ENCODE measurements around the gene INTS3.

Gene INTS3

DNA sequence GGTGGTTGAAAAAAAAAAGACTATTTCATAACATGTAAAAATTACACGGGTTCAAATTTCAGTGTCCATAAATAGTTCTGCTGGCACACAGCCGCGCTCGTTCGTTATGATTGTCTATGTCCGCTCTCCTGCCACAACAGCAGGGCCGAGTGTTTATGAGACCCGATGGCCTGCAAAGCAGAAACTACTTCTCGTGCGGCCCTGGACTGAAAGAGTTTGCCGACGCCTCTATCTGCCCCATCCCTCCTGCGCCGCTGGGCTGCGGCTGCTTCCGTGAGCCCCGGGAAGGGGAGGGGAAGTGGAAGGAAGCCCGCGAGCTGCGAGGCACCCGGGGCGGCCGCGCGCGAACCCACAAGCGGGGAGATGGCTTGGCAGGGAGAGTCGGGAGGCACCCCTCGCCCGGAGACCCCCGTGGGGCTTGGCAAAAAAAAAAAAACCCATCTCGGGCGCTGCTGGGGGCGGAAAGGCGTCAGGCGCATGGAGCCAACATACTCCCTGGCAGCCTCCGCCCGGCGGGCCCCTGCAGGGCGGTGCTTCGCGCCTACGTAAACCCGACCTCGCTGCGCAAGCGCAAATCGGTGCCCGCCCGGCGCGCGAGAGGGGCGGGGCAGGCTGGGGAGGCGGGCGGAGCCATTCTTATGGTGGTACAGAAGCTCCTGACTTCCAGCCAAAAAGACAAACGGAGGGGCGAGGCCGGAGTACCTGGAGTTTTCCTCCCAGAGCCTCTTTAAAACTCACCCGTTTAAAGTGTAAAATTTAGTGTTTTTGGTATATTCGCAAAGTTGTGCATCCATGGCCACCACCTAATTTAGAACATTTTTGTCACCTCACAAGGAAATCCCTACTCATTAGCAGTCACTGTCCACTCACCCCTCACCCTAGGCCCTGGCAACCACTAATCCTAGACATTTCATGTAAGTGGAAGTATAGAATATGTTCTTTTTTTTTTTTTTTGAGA, 55.7 kb downstream of the INTS3 start:
- TF ChIP-seq, protein P1, sequence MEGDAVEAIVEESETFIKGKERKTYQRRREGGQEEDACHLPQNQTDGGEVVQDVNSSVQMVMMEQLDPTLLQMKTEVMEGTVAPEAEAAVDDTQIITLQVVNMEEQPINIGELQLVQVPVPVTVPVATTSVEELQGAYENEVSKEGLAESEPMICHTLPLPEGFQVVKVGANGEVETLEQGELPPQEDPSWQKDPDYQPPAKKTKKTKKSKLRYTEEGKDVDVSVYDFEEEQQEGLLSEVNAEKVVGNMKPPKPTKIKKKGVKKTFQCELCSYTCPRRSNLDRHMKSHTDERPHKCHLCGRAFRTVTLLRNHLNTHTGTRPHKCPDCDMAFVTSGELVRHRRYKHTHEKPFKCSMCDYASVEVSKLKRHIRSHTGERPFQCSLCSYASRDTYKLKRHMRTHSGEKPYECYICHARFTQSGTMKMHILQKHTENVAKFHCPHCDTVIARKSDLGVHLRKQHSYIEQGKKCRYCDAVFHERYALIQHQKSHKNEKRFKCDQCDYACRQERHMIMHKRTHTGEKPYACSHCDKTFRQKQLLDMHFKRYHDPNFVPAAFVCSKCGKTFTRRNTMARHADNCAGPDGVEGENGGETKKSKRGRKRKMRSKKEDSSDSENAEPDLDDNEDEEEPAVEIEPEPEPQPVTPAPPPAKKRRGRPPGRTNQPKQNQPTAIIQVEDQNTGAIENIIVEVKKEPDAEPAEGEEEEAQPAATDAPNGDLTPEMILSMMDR (conservative IDR thresholded peaks at IDR 0.05; ENCODE audit: low read depth): no peak
- ChIA-PET CTCF (interaction anchor here (0.7 kb wide), 1 partner anchor 13 kb away, joined by 3 read pairs; no protein-coding TSS in a partner anchor), POLR2A (ENCODE audit: low non-redundant PET) (interaction anchor here (0.6 to 0.8 kb wide), 7 partner anchors 20 to 186 kb away, joined by 3 to 4 read pairs (median 3); partner anchors contain the start of gene CHTOP)
- peak; percentile 96 for DNase-seq (ENCODE audit: low spot score)
- peak overlapping the region; percentile 92 for H3K27ac ChIP-seq

- CTCF ChIA-PET: no interaction called here
- POLR2A ChIA-PET (ENCODE audit: low non-redundant PET): interaction anchor here (0.7 kb wide), 2 partner anchors 189 to 1263 kb away, joined by 4 to 10 read pairs; no protein-coding TSS in a partner anchor
- TF ChIP-seq, protein P1 (conservative IDR thresholded peaks at IDR 0.05; ENCODE audit: low read depth): no peak
- H3K27ac ChIP-seq: no peak overlapping the region
- DNase-seq (ENCODE audit: low spot score): no peak
Observed at GRCh38 chr1:153786038-153786790, 58.4 kb downstream of the INTS3 start.

- no peak overlapping the region for H3K27ac ChIP-seq
- CTCF ChIA-PET: interaction anchor here (0.5 to 0.6 kb wide), 3 partner anchors 9 to 74 kb away, joined by 3 to 4 read pairs (median 3); no protein-coding TSS in a partner anchor
- no peak for DNase-seq (ENCODE audit: low spot score)
- TF ChIP-seq, protein P1 (conservative IDR thresholded peaks at IDR 0.05; ENCODE audit: low read depth): no peak
- POLR2A ChIA-PET (ENCODE audit: low non-redundant PET): no interaction called here
Observed at GRCh38 chr1:153789478-153790034, 61.7 kb downstream of the INTS3 start.

- DNase-seq (ENCODE audit: low spot score): no peak
- TF ChIP-seq, protein P1 (conservative IDR thresholded peaks at IDR 0.05; ENCODE audit: low read depth): no peak
- ChIA-PET CTCF (interaction anchor here (0.6 kb wide), 1 partner anchor 55 kb away, joined by 4 read pairs; no protein-coding TSS in a partner anchor), POLR2A (ENCODE audit: low non-redundant PET) (no interaction called here)
- H3K27ac ChIP-seq: 0 out of 2 replicates have a peak overlapping the region, but pooled peaks have one; percentile 10
Observed at GRCh38 chr1:153790313-153790965, 62.6 kb downstream of the INTS3 start.

GRCh38 chr1:153790966-153791647, 63.3 kb downstream of the INTS3 start:
- POLR2A ChIA-PET (ENCODE audit: low non-redundant PET): no interaction called here

More at GRCh38 chr1:153790966-153791647, 63.3 kb downstream of the INTS3 start:
- TF ChIP-seq, protein P1 (conservative IDR thresholded peaks at IDR 0.05; ENCODE audit: low read depth): no peak
- CTCF ChIA-PET: interaction anchor here (1.0 kb wide), 1 partner anchor 155 kb away, joined by 3 read pairs; no protein-coding TSS in a partner anchor
- DNase-seq (ENCODE audit: low spot score): no peak
- peak overlapping the region; percentile 45 for H3K27ac ChIP-seq
